GM12891 (cell line): ENCODE results near the gene OLIG2.

Experiments used
- DNase-seq: peaks from one replicate; pipeline ENCODE4 v3.0.0; 2011; ENCODE audit warnings: low spot score; ENCODE audit not compliant: insufficient read length
- FAIRE-seq: peaks from 2 replicates; lab custom pipeline; 2011; peaks lifted over from hg19 to GRCh38; lab: Jason Lieb, UNC
- PAX5 ChIP-seq: IDR thresholded peaks from 2 replicates; pipeline ENCODE4 v1.6.1; 2011; ENCODE audit warnings: low read length, moderate library complexity, mild to moderate bottlenecking; ENCODE audit not compliant: insufficient read depth, severe bottlenecking
- POLR2A ChIP-seq: IDR thresholded peaks from 2 replicates; pipeline ENCODE4 v1.6.1; 2011; ENCODE audit warnings: low read depth, low read length, control low read depth
- POLR2AphosphoS5 ChIP-seq: IDR thresholded peaks from 2 replicates; pipeline ENCODE4 v1.6.1; 2011; ENCODE audit warnings: low read depth, low read length, control low read depth
- POU2F2 ChIP-seq: IDR thresholded peaks from 2 replicates; pipeline ENCODE4 v1.6.1; 2011; ENCODE audit warnings: low read depth, mild to moderate bottlenecking, control low read depth, low read length, moderate library complexity
- SPI1 ChIP-seq: IDR thresholded peaks from 2 replicates; pipeline ENCODE4 v1.6.1; 2011; ENCODE audit warnings: low read depth, low read length, control low read depth
- TAF1 ChIP-seq: IDR thresholded peaks from 2 replicates; pipeline ENCODE4 v1.6.1; 2011; ENCODE audit warnings: low read depth, low read length, control low read depth

Gene OLIG2

GRCh38 chr21:33071770-33072306 is 46.1 kb downstream of the OLIG2 start:
- TF ChIP-seq POLR2AphosphoS5 (no peak), POLR2A (no peak), POU2F2 (no peak), SPI1 (no peak), PAX5 (no peak), TAF1 (no peak)
- peak; percentile 51 for FAIRE-seq
- no peak for DNase-seq

- FAIRE-seq, result no peak
- no peak for TF ChIP-seq PAX5
- TF ChIP-seq SPI1, result no peak
- no peak for TF ChIP-seq POLR2A
- no peak for TF ChIP-seq POLR2AphosphoS5
- no peak for TF ChIP-seq POU2F2
- TF ChIP-seq TAF1, result no peak
Measured at GRCh38 chr21:33073636-33074035, 47.9 kb downstream of the OLIG2 start.

GRCh38 chr21:33075128-33075527 is 49.4 kb downstream of the OLIG2 start:
- FAIRE-seq (no peak), DNase-seq (no peak)
- no peak for TF ChIP-seq POLR2AphosphoS5
- no peak for TF ChIP-seq SPI1
- no peak for TF ChIP-seq TAF1
- no peak for TF ChIP-seq PAX5
- TF ChIP-seq POU2F2, result no peak
- no peak for TF ChIP-seq POLR2A

More at GRCh38 chr21:33073636-33074035, 47.9 kb downstream of the OLIG2 start:
- DNase-seq, result no peak

GRCh38 chr21:33075596-33076195 is 50.0 kb downstream of the OLIG2 start:
- DNase-seq (no peak), FAIRE-seq (no peak)
- TF ChIP-seq TAF1 (no peak), PAX5 (no peak), POU2F2 (no peak), POLR2AphosphoS5 (no peak), POLR2A (no peak), SPI1 (no peak)

- DNase-seq, result no peak
- no peak for FAIRE-seq
- TF ChIP-seq SPI1 (no peak), POU2F2 (no peak), POLR2A (no peak), POLR2AphosphoS5 (no peak)
Measured at GRCh38 chr21:33076600-33077329, 51.0 kb downstream of the OLIG2 start.
